ENCODE measurements around the gene MAMLD1.

DNA sequence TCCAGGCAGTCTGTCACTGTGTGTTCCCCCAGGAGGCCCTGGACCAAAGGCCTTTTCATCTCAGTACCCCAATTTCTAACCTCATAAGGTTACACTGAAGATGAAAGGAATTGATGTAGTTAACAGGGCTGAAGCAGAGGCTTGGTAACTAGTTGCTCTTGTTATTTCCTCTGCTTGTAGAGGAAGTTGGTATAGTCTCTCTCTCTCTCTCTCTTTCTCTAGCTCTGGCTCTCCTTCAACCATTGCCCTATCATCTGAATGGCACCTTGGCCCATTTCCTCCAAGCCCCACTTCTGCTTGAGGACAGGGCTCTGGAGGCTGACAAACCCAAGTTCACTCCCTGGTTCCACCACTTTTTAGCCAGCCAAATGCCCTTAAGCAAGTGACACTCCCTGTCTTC, 96.1 kb downstream of the MAMLD1 start:
- TF ChIP-seq POLR2A (IDR thresholded peaks at IDR 0.05), result no peak
- TF ChIP-seq, protein P1, sequence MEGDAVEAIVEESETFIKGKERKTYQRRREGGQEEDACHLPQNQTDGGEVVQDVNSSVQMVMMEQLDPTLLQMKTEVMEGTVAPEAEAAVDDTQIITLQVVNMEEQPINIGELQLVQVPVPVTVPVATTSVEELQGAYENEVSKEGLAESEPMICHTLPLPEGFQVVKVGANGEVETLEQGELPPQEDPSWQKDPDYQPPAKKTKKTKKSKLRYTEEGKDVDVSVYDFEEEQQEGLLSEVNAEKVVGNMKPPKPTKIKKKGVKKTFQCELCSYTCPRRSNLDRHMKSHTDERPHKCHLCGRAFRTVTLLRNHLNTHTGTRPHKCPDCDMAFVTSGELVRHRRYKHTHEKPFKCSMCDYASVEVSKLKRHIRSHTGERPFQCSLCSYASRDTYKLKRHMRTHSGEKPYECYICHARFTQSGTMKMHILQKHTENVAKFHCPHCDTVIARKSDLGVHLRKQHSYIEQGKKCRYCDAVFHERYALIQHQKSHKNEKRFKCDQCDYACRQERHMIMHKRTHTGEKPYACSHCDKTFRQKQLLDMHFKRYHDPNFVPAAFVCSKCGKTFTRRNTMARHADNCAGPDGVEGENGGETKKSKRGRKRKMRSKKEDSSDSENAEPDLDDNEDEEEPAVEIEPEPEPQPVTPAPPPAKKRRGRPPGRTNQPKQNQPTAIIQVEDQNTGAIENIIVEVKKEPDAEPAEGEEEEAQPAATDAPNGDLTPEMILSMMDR (IDR thresholded peaks at IDR 0.05), result no peak
